HG02885 (cell line): Measurements from ENCODE around the gene ALDH4A1.
"Not testable (repeated sequence)": the region's sequence is repeated elsewhere in the genome, so short reads cannot be mapped to it uniquely, and the experiment has no call there.

Experiments used
- ATAC-seq: cut with Tn5 transposase; IDR thresholded peaks from one replicate; pipeline ENCODE4 v1.9.1; 2021; ENCODE audit warnings: mild to moderate bottlenecking; ENCODE audit not compliant: unreplicated experiment, poor library complexity

ALDH4A1 gene

DNA sequence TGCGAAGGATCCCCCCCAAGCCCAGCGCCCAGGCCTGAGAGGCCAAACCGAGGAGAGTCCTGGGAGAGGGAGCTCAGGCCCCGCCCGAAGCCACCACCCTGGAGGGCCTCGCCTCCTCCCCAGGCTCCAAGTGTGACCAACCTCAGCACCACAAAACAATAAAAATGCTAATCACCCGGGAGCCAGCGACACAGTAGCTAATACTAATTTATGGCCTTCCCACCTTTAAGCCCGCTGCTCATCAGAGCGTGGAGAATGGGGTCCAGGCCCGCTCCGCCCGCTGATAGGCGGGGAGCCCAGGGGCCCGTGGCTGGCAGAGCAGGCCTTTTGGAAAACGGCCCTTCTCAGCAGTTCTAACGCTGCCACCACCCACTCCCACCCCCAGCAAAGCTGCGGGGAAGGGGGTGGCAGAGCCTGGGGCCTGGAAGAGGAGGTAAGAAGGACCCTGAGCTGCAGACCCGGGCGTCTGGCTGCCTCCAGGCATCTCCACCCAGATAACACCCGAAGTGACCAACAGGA, 22.5 kb downstream of the ALDH4A1 start:
- ATAC-seq = no peak

DNA sequence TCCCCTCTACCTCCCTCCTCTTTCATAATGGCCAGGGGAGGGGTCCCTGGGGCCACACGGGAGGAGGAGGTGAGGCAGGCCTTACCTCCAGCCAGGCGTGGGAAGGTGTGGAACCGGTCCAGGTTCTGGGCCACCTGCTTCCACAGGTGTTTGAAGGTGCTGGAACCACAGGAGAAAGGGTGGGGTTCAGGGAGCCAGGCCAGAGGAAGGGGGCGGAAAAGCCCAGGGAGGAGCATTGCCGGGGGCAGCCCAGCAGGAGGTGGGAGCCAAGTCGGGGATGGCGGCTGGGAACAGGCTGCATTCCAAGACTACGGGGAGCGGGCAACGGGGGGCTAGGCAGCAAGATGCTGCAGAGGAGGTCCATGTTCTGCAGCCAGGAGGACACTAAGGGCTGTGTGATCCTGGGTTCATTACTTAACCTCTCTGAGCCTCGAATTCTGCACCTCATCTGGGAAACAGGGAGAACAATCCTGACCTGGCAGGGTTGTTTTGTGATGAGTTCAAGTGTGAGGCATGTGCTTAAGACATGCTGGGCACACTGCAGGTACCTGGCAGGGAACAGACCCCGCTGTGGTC, 23.1 kb downstream of the ALDH4A1 start:
- ATAC-seq = no peak

DNA sequence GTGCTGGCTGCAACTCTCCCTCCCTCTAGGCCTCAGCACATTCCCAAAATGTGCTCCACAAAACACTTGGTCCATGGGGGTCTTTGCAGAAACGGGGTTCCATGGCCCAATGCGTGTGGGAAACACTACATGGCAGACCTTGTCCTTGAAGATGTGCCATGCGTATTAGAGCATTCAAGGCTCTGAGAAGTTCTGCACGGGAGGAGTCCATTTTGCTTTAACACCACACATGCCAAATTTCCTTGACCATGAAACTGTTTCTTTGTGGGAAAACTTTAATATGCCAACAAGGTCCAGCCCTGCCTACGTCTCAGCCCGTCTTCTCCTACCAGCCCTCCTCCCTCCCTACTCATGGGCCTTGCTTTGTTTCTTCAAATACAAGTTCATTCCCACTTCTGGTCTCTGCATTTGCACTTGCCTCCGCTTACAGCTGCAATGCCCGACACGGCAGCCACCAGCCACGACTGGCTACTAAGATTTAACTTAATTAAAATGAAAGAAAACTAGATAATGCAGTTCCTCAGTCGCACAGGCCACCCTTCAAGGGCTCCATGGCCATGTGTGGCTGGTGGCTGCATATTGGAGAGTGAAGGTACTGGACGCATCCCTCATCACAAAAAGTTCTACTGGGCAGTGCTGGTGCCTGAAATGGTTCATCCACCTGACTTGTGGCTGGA, 23.7 kb downstream of the ALDH4A1 start:
- no peak for ATAC-seq

DNA sequence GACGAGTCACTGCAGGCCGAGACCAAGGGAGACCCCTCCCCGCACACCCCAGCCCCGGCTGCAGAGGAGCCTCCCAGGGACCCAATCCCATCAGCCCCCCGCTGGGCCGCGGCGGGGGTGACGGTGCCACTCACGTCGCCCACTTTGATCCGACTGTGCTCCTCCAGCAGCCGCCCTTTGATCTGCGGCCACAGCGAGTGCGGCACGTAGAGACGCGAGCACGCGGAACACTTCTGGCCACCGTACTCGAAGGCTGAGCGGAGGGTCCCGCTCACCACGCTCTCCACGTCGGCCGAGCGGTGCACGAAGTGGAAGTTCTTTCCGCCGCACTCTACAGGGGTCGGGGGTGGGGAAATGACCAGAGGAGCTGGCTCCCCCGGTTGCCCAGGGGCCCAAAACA, 25.1 kb downstream of the ALDH4A1 start:
- no peak for ATAC-seq

DNA sequence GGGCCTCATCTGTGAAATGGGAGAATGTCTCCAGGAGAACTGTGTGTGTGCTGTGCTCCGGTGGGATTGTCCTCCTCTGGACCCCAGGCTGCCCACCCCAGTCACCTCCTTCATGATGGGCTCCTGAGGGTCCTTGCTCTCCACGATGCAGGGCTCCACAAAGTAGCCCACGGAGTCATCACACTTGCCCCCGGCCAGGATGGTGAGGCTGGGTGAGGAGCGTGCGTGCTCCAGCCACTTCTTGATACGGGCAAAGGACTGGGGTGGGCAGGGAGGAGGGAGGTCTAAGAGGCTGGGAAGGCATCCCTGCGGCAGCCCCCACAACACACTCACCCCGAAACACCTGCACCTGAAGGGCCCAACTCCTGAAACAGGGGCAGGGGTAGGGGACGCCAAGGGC, 26.1 kb downstream of the ALDH4A1 start:
- no peak for ATAC-seq

DNA sequence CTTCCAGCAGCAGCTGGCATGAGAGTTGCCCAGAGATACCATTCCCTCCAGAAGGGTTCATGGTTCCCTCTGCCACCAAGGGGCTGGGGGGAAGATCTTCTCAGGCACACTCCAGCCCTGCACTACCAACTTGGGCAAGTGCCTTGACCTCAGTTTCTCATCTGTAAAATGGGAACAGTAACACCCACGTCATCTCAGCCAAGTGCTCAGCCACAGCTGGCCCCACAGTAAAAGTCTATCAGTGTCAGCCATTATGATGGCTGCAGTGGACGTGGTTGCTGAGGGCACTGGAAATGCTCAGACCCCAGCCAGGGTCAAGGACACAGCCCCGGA, 26.6 kb downstream of the ALDH4A1 start:
- ATAC-seq = no peak

DNA sequence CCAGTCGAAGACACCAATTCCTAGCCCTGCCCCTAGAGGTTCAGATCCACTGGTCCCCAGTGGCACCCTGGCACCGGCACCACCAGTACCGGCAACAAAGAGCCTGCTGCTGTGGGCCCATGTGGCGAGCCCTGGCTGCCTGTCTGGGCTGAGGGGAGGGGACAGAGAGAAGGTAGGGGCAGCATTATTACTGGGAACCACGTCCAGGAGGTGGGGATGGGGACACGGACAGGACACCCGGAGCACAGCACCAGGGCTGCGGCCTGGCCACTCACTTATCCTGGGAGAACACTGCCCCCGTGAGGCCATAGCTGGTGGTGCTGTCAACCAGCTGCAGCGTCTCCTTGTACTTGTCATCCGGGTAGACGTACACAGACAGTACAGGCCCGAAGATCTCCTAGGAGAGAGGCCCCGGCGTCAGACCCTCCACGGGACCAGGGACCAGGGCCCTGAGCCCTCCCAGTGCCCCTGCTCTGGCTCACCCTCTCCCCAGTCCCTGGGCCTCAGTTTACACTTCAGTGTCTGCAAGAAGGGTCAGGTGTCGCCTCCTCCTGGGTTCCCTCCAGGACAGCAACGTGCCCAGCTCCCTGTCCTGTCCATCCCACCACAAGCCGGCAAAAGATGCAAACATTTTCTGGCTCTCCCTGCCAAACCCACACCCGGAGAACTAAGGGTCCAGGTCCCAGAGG, 27.1 kb downstream of the ALDH4A1 start:
- ATAC-seq = no peak

DNA sequence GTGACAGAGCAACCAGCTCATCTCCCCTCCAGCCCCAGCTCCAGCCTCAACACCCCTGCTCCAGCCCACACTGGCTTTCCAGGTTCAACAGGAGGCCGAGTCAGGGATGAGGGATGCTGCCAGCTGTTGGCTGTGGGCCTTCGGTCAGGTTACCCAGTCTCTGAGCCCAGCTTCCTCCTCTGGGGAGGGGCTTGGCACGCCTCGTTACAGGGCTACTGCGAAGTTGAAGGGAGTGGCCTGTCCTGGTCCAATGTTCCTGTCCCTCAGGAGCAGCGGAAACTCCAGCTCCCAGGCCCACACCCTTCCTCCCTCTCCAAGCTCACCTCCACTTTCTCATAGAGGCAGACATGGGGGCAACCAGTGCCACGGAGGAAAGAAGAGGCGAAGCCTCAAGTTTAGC, 27.8 kb downstream of the ALDH4A1 start:
- ATAC-seq = no peak

DNA sequence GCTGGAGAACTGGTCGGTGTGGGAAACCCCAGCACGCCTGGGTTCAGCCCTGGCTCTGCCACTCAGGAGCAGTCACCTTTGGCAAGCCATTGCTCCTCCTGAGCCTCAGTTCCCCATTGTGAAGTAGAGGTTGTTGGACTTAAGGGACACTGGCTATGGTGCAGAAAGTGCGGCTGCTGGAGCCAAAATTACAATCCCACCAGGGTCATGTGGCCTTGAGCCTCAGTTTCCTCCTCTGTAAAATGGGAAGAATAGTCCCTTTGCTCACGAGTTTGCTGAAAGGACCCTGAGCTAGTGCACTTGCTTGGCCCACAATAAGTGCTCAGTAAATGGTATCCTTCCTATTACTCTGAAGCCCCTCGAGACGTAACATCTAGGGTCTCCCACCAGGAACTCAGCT, 28.3 kb downstream of the ALDH4A1 start:
- no peak for ATAC-seq

DNA sequence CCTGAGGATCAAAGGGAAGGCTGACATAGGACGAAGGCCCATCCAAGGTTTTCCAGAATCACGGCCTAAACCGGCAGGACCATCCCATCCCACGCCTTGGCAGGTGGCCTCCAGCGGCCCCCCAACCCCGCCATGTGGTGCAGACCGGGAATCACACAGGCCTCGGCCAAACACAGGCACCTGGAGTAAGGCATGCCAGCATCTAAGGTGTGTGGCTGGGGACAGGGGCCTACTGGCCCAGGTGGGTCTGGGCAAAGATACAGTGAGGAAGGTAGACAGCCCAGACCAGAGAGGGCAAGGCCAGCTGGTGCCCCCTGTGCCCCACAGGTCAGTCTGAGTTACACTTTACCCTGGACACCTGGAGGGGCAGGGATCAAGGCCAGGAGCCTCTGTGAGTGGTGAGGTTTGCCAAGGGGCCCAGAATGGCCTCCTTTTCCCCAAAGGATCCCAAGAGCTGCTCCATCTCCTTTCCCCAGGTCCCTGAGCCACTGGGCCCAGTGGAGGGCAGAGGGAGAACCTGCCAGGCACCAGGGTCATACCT, 30.2 kb downstream of the ALDH4A1 start:
- ATAC-seq = no peak

DNA sequence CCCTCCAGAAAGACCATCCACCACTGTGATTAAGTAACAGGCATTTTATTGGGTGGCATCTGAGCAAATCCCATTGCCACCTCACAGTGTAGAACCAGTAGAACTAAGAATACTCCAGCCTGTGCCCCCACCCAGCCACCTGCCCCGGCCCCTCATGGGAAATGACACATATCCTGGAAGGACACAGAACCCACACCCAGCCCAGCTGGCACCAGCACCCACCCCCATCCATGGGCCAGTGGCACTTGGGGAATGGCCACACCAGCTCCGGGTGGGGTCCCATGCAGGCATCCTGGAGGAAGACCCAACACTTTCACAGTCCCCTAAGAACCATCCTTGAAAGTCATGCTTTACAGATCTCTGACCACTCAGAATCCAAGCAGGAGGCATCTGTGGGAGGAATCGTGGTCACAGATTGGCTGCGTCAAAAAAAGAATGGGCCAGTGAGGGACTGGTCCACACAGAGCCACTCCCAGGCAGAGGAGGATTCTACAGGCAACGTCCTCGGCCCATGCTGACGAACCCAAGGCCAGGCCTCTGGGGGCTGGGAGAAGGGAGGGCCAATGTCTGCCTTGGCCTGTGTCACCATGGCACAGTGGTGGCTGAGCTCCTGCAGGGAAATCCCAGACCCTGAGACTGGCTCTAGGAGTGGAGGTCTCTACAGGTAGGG, 30.8 kb downstream of the ALDH4A1 start:
- no peak for ATAC-seq

DNA sequence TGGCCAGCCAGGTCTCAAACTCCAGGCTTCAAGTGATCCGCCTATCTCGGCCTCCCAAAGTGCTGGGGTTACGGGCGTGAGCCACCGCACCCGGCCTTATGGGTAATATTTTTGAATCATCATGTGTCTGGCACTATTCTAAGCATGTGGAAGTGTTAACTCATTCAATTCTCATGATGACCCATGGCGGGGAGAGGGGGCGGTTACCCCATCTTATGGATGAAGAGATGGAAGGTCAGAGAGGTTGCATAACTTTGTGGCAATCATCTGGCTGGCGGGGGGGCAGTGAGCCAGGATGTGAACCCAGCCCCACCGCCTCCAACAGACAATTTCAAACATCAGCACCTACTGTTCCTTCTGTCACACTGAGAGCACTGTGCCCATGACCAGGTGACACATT, 31.4 kb downstream of the ALDH4A1 start:
- ATAC-seq = no peak

DNA sequence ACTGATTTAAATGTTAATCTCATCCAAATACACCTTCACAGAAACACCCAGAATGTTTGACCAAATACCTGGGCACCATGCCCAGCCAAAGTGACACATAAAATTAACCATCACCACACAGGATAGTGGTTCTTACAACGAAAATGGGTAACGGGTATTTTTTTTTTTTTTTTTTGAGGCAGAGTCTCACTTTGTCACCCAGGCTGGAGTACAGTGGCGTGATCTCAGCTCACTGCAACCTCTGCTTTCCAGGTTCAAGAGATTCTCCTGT, 31.8 kb downstream of the ALDH4A1 start:
- not testable (repeated sequence) for ATAC-seq

DNA sequence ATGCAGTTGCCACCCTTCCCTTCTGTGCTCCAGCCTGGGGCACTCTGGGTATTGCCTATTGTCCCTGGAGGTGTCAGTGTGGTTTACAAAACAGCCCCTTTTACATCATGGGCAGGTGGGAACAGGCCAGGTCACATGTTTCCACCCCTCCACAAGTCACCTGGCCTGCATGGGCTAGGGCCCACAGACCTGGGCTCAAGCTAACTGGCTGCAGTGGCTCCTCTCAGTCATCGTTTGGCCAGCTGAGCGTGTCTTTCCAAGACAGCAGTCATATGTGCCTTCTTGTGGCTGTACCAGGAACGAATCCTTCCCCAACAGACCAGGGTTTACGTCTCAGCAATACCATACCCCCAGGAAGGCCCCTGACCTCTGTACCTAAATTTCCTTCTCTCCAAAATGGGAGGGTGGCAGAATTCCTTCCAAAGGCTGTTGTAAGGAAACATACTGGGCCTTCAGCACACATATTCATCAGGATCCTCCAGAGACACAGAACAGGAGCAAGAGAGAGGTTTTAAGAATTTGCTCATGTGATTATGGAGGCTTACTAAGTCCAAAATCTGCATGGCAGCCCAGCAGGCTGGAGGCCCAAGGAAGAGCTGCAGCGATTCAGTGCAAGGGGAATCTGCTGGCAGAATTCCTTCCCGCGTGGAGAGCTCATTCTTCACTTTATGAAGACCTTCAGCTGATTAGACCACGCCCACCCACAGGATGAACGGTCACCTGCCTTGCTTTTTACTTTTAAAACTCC, 32.3 kb downstream of the ALDH4A1 start:
- no peak for ATAC-seq

DNA sequence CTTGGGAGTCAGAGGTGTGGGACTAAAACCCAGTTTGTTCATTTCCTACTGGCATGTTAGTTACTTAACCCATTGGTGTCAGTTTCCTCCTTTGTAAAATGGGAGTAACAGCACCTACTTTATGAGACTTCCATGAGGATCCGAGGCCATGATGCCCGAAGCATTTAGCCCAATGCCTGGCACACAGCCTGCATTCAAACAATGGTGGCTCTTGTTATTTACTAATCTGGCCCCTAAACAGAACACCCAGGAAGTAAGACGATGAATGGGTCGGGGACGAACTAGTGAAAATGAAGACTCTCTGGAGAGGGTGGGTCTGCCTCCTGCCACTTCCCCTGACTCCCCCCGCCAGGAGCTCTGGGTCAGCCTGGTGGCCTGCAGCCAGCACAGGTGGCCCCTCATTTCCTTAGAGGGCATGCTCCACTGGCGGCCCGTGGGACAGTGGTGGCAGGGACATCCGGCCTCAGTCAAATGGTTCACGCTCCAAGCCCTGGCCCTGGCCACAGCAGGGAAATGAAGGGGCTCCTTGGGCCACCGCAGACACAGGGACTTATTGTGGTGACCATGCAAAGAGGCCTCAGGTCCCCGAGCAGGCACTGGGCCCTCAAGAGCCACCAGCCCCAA, 33.4 kb downstream of the ALDH4A1 start:
- no peak for ATAC-seq

DNA sequence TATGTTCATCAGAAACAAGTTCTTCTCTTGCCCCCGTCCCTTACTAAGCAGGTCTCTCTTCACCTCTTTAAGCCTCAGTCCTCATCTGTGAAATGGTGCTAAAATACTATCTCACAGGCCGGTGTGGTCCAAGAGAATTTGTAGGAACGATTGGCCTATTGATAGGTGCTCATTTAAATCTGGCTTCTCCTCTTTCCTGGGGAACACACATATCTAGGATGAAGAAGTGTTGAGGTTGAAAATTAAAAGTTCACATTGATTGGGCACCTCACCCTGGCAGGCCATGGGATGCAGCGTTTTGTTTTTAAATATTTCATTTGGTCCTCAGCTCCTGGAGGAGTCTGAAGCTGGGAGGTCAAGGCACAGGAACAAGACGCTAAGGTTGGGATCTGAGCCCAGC, 34.0 kb downstream of the ALDH4A1 start:
- no peak for ATAC-seq

DNA sequence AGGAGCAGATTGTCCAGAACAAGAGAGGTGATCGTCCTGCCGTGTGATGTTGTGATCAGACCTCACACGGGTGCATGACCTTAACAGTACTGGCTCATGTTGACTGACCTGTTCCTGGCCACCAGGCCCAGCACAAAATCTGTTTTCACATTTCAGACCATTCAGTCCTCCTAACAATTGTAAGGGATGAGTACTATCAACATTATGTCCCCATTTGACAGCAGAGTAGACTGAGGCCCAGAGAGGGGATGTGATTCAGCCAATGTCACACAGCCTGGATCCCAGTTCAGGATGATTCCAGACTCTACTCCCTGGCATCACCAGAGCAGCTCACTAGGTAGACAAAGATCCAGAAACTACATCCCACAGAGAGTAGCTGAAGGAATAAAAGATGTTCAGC, 35.5 kb downstream of the ALDH4A1 start:
- ATAC-seq = no peak

DNA sequence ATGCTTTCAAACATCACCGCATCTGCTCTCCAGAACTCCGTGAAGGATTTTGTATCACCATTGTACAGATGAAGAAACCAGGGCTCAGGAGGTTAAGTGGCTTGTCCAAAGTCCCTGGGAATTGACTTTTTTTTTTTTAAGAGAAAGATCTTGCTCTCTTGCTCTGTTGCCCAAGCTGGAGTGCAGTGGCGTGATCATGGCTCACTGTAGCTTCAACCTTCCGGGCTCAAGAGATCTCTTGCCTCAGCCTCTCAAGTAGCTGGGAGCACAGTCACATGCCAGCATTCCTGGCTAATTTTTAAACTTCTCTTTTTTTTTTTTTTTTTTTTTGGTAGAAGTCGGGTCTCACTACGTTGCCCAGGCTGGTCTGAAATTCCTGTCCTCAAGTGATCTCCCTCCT, 36.0 kb downstream of the ALDH4A1 start:
- no peak for ATAC-seq

DNA sequence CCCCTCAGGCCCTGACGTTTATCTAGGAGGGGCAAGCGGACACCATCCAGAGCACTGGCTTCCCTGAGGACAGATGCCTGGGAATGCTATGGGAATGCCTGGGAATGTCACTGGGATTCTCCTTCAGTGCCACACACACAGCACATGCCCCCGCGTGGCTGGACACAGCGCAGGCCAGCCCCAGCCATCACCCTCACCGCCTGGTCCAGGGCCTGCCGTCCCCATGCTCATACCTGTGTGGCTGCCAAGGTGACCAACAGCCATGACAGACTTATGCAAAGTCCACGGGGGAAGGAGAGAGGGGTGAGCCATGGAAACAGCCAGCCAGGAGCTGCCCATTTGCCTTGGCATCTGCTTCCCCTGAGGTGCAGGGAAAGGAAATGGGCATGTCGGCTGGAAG, 37.2 kb downstream of the ALDH4A1 start:
- no peak for ATAC-seq

DNA sequence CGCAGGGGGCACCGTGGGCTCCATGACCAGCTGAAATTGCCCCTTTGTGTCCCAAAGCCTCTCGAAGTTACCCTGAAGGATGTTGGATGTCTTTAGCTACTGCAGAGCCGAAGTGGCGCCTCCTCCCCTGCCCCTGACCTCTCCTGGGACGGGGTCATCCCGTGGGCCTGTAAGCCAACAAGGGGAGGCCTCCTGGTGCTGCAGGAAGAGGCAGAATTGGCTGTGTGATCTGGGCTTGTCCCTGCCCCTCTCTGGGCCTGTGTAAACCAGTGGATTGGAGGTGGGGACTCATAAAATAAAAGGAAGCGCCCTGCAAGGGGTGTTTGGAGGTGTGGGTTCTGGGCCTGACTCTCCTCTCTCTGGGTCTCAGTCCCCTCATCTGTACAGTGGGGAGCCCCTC, 40.8 kb downstream of the ALDH4A1 start:
- no peak for ATAC-seq
